Epithelial cell of prostate (primary cell): Measurements from ENCODE around the gene VAMP8.
A peak's percentile ranks its signal among the peaks of the same experiment; 100 is the strongest.
"Not testable (repeated sequence)": the region's sequence is repeated elsewhere in the genome, so short reads cannot be mapped to it uniquely, and the experiment has no call there.

ENCODE experiments used
- DNase-seq: peaks from one replicate; pipeline ENCODE4 v3.0.0-alpha.2; 2011; ENCODE audit warnings: low read depth, low spot score
- H3K27ac ChIP-seq: fragments of 450-650 bp; 2 replicates; pipeline ENCODE4 v1.5.1; 2017; ENCODE audit warnings: mild to moderate bottlenecking

The VAMP8 gene

GRCh38 chr2:85577386-85578242, at the start of gene VAMP8:
Gene VAMP8, plus strand, starts transcription at chr2:85577586. Its CDS starts 61 bp downstream, at chr2:85577647.
- no peak for DNase-seq
- peak within 1 kb of the TSS; percentile 83 for H3K27ac ChIP-seq

GRCh38 chr2:85527787-85528186, 49.6 kb upstream of the VAMP8 start:
- H3K27ac ChIP-seq: no peak overlapping the region
- no peak for DNase-seq

GRCh38 chr2:85528355-85528754, 49.0 kb upstream of the VAMP8 start:
- no peak for DNase-seq
- no peak overlapping the region for H3K27ac ChIP-seq

- H3K27ac ChIP-seq: no peak overlapping the region
- no peak for DNase-seq
Measured at GRCh38 chr2:85529809-85530208, 47.6 kb upstream of the VAMP8 start.

- H3K27ac ChIP-seq: no peak overlapping the region
- no peak for DNase-seq
Measured at GRCh38 chr2:85531589-85531988, 45.8 kb upstream of the VAMP8 start.

- no peak overlapping the region for H3K27ac ChIP-seq
- DNase-seq: no peak
Measured at GRCh38 chr2:85534099-85534498, 43.3 kb upstream of the VAMP8 start.

GRCh38 chr2:85534881-85535280, 42.5 kb upstream of the VAMP8 start:
- DNase-seq: no peak
- H3K27ac ChIP-seq: no peak overlapping the region

GRCh38 chr2:85536479-85536878, 40.9 kb upstream of the VAMP8 start:
- H3K27ac ChIP-seq: peak overlapping the region; percentile 90
- no peak for DNase-seq

GRCh38 chr2:85537600-85538506, 39.5 kb upstream of the VAMP8 start:
- no peak for DNase-seq
- peak overlapping the region; percentile 90 for H3K27ac ChIP-seq

GRCh38 chr2:85538507-85539360, 38.7 kb upstream of the VAMP8 start, which contains the start of gene MAT2A:
Gene MAT2A, plus strand, starts transcription at chr2:85539168. Its CDS starts 120 bp downstream, at chr2:85539288.
- H3K27ac ChIP-seq: peak within 1 kb of the TSS; percentile 90
- no peak for DNase-seq

- H3K27ac ChIP-seq: peak overlapping the region; percentile 90
- no peak for DNase-seq
Measured at GRCh38 chr2:85539361-85540132, 37.8 kb upstream of the VAMP8 start.

GRCh38 chr2:85540133-85540648, 37.2 kb upstream of the VAMP8 start:
- H3K27ac ChIP-seq: peak overlapping the region; percentile 90
- no peak for DNase-seq

GRCh38 chr2:85541262-85541661, 36.1 kb upstream of the VAMP8 start:
- peak overlapping the region; percentile 90 for H3K27ac ChIP-seq
- DNase-seq: no peak

GRCh38 chr2:85541753-85542457, 35.5 kb upstream of the VAMP8 start:
- peak overlapping the region; percentile 90 for H3K27ac ChIP-seq
- DNase-seq: no peak

GRCh38 chr2:85542777-85543176, 34.6 kb upstream of the VAMP8 start:
- no peak for DNase-seq
- H3K27ac ChIP-seq: peak overlapping the region; percentile 90

GRCh38 chr2:85544254-85544691, 33.1 kb upstream of the VAMP8 start:
- not testable (repeated sequence) for DNase-seq
- H3K27ac ChIP-seq: peak overlapping the region; percentile 90

- peak overlapping the region; percentile 90 for H3K27ac ChIP-seq
- DNase-seq: not testable (repeated sequence)
Measured at GRCh38 chr2:85544915-85545779, 32.2 kb upstream of the VAMP8 start.
